ENCODE results near the gene OLFM4.
"Not testable (repeated sequence)": the region's sequence is repeated elsewhere in the genome, so short reads cannot be mapped to it uniquely, and the experiment has no call there.

The OLFM4 gene, protein sequence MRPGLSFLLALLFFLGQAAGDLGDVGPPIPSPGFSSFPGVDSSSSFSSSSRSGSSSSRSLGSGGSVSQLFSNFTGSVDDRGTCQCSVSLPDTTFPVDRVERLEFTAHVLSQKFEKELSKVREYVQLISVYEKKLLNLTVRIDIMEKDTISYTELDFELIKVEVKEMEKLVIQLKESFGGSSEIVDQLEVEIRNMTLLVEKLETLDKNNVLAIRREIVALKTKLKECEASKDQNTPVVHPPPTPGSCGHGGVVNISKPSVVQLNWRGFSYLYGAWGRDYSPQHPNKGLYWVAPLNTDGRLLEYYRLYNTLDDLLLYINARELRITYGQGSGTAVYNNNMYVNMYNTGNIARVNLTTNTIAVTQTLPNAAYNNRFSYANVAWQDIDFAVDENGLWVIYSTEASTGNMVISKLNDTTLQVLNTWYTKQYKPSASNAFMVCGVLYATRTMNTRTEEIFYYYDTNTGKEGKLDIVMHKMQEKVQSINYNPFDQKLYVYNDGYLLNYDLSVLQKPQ

DNA sequence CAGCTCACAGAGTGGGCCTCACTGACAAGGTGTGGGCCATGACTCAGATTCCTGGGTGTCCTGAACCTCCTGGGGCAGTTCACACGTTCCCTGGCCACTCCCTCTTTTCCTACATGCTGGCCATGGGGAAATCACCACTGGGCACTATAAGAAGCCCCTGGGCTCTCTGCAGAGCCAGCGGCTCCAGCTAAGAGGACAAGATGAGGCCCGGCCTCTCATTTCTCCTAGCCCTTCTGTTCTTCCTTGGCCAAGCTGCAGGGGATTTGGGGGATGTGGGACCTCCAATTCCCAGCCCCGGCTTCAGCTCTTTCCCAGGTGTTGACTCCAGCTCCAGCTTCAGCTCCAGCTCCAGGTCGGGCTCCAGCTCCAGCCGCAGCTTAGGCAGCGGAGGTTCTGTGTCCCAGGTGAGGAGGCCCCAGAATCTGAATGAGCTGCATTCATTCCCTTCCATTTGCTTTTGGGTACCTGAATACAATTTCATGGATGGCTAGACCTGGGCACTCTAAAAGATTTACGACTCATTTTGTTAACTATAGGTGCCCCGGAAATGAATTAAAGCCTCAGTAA lies at the start of gene OLFM4:
Gene OLFM4 (plus strand): TSS at position 177 of the 567 bp plus-strand sequence. CDS start 24 bp downstream, at position 201.
- no peak for DNase-seq

DNA sequence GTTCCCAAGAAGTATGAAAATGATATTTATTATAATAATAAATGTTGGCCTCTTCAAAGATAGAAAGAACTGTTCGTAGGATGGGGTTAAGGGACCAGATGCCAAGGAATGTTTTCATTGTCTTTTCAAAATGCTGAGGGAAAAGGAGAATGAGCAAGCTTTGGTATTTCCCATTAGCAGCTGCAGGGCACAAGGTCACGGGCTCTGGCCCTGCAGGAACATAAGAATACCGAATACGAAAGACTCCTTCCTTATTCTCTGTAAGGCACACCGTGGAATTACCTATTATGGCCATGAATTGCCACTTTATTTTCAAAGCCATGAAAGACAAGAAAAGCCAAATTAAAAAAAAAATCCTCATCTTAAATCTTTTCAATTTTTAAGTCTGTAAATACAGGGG lies 49.6 kb upstream of the OLFM4 start:
- DNase-seq, result no peak

DNA sequence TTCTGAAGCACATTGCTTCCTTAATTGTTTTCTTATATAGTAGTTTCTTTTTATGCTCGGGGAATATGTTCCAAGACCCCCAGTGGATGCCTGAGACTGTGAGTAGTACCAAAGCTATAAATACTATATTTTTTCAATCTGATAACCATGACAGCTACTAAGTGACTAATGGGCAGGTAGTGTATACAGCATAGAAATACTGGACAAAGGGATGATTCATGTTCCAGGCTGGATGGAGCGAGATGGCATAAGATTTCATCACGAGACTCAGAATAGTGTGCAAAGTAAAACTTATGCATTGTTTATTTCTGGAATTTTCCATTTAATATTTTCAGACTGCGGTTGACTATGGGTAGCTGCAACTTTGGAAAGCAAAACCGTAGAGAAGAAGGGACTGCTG lies 47.9 kb upstream of the OLFM4 start:
- DNase-seq, result no peak

DNA sequence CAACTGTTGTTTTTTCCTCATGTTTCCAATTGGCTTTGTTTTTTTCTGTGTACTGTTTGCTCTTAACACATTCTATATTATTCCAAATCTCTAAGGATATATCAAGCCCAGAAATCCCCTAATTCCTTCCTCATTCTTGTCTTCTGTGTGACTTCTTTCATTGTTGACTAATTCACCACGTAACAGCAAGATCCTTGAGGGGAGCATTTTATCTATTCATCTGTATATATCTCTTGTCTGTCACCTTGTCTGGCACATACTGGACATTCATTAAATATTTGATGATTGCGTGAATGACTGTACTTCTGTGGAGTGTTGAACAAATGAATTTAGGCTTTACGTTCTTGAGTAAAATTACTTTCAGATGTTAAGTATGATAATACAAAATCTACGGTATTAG lies 44.8 kb upstream of the OLFM4 start:
- no peak for DNase-seq

DNA sequence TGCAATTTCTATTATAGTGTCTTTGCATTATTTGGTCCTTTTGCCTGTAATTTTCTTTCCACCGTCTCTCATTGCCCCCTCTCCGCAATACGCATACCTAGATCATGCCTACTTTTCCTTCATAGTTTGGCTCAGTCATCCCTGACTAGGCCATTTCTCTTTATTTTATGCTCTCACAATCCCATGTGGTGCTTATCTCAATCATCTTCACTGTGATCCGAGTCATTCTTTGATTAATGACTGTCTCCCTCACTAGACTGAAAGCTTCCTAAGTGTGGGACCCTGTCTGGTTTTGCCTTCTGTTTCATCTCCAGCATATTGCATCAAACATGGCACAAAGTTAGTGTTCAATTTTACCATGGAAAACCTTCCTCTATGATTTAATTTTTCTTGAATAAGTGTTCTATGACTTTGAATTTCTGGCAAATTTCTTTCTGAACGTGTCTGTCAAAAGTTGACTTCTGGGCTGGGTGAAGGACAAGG lies 43.7 kb upstream of the OLFM4 start:
- DNase-seq, result no peak

DNA sequence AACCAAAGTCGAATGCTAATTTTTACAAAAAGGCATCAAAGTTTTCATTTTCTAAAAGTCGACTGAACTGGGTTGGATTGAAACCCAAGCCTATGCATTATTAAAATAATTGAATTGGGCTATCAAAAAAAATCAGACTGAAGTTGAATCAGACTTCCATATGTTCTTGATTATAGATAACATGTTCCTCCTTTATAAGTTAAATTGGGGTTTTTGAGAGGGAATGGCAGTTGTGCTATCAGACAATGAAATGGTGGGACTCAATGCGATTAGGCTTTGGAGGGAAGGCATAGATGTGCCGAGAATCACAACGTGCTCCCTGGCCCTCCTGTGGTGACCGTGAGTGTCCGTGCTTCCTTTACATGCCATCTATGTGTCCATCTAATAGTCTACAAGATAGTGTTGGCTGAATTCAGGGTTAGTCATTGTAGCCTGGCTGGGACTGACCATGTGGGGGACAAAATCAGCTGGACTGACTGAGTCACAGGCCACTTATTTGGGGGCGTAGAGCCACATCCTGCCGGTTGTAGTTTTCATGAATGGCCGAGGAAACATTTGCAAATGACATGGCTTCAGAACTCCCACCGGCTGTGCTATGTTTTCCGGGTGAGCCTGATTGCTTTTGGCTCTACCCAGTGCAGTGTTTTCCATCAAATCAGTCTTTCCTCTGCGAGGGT lies 37.1 kb upstream of the OLFM4 start:
- no peak for DNase-seq

DNA sequence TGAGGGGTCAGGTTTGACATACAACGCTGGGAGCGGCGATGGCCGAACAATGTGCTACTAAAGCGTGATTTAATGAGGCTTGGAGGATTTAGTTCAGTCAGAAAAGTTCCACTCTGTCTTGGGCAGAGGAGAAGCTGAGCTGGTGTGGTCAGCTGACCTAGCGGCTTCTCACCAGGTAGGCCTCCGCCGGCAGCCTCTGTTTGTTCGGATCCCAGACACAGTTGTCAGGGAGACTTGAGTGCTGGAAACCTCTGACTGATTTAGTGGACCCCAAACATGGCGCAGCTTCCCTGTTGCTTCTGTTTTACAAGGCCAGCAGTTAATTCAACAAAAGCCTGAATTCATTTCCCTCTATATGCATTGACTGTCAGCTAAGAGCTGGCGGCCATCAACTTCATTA lies 36.5 kb upstream of the OLFM4 start:
- DNase-seq, result no peak

DNA sequence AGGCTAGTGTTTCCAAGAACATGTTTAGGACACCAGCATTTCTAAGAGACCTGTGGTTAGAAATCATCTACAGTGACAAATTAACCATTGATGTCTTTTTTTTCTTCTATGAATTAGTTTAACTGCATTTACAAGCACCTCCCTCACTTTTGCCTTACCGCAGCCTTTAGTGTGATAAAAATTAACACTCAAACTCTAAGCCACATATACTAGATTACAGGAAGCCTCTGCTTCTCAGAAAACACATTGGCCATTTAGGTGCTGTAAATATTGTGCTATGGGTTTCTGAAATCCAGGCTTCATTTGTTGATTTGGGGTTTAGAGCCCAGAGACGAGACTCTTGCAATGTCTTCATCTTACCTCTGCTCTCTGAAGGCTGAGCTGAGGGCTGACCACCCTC lies 34.6 kb upstream of the OLFM4 start:
- DNase-seq, result no peak

DNA sequence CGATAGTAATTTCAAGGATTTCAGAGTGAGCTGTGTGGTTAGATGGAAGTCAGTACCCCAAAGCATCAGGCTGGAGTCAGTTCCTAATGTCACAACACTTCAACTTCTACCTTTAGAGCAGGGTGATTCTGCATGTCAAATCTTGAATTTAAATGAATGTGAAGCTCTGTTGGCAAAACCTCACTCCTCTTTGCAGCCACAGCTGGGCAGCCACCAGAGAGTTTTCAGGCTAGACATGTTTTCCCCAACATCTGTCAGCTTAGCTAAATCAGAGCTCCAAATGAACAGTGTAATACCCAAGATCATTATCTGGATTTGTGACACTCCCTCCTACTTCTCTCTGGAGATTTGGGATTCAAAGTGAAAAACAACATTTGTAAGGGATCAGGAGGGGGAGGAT lies 33.7 kb upstream of the OLFM4 start:
- DNase-seq, result peak; percentile 34

DNA sequence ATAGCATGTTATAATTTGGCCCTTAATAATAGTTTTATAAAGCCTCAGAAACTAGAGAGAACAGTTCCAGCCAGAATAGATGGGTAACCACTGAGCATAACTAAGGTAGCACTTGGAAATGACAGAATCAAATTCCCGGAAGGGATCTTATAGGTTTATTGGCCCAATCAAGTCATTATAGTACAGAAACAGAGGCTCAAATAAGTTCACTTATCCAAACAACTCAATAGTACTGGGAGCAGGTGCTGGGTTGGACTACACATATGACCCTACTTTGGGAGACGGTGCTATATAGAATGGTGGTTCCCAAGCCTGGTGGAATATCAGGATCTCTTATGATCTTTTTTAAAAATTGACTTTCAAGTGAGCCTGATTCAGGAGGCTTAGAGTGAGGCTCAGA lies 32.7 kb upstream of the OLFM4 start:
- no peak for DNase-seq

DNA sequence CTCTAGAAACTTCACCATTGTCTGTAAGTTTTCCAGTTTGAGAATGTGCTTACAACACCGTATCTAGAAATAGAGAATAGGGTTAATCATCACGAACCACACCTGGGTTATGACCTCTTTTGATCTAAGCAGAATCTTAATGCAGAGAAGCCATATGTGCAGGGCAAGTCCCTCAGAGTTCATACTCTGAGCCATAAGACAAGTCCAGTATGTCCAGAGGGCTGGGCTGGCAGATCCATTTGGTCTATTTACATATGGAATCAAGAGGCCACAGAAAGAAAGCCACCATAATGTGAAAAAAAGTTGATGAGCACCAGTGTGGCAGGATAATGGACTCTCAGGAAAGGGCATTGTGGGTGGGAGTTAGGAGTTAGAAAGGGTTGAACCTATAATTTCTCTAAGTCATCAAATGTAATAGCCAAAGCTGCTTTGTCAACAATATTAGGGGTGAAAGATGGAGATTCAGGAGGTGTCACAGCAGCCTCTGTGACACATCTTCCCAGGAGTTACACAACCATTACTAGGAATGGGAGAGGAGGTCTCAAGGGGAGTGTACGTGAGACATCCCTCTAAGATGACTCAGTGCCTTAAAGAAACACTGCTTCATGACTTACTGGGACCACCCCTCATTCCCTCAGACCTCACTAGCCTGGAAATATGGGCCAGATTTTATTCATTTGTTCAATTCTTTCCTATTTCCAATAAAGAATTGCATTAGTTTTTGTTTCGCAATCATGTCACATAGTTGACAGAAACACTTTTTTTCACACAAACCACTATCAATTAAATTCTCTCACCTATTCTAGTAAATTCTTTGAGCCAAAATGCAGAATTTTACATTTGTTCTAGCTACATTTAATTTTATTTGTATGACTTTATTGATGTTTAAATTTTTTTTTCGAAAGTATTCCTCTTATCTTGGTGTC lies 30.4 kb upstream of the OLFM4 start:
- DNase-seq, result no peak

DNA sequence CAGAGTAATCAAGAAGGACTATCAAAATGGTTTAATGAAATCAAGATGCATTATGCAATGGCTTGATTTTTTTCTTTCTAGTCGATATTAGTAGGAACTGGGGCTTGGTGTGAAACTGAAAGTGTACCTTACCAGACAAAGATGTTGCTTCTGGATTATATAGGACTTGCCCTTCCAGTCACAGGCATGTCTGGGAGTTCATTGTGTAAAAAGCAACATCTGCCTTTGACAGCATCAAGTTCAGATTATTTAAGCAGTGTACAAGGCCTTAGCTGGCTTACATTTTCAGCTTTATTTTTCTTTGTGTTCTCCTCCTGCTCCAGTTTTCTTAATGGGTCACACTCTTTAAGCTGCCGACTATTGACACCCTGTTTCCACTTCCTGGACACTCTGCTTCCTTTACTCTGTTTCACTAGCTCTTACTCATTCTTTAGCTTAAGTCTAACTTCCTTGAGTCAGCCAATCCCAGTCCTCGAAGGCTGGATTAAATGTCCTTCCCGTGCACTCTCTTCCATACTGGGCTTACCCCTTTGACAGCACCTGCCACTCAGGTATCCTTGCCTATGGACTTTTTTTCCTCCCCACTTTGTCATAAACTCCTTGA lies 29.4 kb upstream of the OLFM4 start:
- DNase-seq, result no peak

DNA sequence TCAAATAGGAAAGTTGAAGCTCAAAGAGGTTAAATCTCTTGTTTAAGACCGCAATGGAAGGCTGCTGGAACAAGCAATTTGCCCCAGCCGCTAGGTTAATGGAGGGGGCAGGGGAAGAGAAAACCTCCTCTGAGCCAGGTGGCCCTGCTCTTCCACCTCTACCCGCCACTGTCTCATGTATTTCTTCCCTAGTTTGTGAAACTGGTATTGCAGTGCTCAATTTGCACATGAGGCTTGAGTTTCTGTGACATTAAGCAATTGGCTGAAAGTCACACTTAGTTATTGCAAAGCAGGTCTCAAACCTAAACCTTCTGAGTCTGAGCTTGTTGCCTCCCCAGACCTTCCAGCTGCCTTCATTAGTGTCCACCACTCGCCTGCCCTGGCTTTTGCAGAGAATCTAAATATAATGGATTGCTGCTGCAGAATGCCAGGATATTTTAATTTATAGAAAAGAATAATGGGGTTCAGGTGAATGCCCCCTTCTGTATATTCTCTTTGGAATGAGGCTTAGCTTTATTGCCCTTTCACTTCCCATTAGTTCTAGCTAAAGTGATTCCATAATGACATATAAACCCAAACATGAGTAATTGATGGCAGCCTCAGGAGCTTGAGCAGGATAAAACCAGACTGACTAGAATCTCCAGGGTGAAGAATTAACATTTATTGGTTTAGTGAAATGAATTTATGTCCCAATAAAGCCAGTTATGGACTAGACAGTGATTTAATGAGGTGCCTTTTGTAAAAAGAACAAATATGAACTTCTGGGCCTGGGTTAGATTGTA lies 27.0 kb upstream of the OLFM4 start:
- no peak for DNase-seq

DNA sequence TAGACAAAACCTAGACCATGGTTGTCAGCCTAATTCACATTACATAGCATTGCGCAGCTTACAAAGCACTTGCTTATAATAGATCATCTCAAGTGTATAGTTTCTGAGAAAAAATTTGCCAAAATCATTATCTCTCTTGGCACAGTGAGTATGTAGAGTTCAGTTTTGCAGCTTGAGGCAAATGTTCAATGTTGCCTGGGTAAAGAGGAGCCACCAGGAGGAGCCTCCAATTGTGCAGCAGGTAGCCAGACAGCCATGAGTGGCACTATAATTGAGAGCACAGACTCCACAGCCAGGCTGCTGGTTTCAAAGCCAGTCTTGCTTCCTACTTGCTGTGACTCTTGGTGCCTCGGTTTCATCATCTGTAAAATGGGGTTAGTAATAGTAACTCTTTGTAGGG lies 24.0 kb upstream of the OLFM4 start:
- DNase-seq, result peak; percentile 16

DNA sequence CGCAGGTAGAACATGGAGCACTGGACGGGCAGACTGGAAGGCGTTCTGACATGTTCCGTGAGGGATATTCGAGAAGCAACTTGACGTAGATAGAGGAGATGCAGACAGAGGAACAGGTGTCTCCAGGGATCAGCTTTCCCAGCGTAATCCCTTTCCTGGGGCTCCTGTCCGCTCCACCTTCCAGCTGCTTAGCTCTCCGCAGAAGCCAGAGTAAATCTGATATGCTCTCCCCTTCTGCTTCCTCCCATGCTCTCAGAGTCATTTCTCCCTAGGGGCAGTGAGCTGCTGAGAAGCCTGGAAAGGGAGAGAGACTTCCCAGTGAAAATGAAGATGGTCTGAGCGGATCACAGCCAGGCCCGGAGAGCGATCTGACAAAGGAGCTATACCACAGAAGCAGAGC lies 23.0 kb upstream of the OLFM4 start:
- peak; percentile 95 for DNase-seq

DNA sequence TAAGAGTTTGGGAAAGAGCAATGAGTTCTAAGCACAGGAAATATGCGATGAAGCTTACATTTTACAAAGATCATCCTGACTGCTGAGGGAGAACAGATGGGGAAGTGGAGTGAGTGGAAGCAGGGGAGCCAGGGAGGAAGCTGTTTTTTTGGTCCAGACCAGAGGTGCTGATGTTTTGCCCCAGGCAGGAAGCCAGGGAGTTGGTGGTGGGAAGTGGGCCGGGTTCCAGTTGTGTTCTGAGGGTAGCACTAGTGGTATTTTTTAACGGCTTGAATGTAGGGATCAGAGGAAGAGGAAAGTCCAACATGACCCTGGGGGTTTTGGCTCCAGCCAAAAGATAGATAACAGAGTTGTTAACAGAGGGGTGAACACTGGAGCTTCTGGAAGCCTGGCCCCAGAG lies 20.7 kb upstream of the OLFM4 start:
- no peak for DNase-seq

DNA sequence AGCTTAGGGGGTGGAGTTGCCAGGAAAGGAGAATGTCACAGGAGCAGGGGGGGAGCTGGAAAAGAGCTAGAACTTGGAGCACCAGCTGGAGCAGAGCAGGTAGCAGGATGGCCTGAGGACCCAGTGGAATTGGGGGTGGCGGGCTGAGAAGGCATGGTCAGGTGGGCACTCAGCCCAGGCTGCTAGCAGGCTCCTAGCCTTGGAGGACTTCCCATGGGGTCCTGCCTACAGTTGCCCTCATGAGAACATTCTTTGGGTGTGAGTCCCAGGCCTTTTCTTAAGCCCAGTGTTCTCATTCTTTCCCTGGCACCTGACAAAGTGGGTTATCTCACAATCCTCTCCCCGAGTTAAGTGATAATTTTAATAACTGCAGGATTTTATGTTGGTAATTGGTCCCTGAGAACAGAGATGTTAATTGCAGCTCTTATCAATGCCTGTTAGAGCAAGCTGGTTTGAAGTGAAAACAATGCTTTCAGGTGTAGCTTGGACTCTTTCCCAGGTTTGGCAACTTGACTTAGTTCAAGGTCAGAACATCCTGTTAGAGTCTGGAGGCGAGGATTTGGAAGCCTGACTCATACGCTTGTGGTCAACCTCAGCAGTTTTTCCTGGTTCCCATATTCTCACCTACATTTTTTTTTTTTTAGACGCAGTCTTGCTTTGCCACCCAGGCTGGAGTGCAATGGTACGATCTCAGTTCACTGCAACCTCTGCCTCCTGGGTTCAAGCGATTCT lies 18.1 kb upstream of the OLFM4 start:
- DNase-seq, result no peak

DNA sequence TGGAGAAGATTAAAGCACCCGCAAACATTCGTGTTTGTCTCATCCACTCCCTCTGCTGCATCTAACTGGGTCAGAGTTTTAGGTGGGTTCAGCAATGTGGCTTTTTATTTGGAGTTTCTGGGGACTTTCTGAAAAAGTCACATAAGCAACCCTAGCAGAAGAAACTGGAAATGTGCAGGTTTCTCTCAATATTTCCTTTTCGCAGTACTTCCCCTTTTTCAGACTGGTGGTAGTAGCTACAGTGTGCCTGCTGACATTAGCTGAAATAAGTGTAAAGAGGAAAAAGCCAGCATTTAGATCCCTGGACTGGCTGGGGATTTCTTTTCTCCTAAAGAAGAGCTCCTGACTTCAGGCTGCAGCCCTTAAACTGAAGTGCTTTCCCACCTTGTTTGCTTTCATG lies 15.9 kb upstream of the OLFM4 start:
- DNase-seq, result no peak

DNA sequence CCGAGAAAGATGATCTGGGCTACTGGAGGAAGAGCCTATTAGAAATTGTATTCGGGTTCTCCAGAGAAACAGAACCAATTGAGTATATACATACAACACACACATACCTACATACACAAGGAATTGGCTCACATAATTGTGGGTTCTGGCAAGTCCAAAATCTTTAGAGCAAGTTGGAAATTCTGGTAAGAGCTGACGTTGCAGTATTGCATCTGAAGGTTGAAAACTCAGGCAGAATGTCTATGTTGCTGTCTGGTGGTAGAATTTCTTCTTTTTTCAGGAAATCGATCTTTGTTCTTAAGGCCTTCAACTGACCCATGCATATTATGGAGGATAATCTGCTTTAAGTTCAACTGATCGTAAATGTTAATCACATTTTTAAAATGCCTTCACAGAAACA lies 15.5 kb upstream of the OLFM4 start:
- DNase-seq, result no peak

DNA sequence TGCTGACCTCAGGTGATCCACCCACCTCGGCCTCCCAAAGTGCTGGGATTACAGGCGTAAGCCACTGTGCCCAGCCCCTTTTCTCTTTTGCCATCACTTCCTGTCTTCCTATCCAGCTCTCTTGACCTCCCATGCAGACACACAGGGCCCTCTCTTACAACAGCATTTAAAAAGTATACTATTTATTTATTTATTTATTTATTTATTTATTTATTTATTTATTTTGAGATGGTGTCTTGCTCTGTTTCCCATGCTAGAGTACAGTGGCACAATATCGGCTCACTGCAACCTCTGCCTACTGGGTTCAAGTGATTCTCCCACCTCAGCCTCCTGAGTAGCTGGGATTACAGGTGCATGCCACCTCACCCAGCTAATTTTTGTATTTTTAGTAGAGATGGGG lies 14.6 kb upstream of the OLFM4 start:
- not testable (repeated sequence) for DNase-seq

Data from NCI-H524 treated with DMSO at 0.1 percent for 48 hours (cell line).